Measurements from ENCODE around the gene FKBP5.

DNA sequence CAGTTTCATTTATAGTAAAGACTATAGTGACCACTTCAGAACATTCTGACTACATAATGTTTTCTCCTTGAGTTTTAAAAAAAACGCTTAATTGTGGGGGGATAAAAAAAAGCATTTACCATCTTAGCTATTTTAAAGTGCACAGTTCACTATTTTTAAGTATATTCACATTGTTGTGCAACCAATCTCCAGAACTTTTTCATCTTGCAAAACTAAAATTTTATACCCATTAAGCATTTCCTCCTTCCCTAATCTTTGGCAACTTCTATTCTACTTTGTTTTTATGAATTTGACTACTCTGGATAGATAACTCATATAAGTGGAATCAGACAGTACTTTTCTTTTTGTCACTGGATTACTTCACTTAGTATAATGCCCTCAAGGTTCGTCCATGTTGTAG is 62.3 kb downstream of the FKBP5 start:
- TF ChIP-seq, protein P1, sequence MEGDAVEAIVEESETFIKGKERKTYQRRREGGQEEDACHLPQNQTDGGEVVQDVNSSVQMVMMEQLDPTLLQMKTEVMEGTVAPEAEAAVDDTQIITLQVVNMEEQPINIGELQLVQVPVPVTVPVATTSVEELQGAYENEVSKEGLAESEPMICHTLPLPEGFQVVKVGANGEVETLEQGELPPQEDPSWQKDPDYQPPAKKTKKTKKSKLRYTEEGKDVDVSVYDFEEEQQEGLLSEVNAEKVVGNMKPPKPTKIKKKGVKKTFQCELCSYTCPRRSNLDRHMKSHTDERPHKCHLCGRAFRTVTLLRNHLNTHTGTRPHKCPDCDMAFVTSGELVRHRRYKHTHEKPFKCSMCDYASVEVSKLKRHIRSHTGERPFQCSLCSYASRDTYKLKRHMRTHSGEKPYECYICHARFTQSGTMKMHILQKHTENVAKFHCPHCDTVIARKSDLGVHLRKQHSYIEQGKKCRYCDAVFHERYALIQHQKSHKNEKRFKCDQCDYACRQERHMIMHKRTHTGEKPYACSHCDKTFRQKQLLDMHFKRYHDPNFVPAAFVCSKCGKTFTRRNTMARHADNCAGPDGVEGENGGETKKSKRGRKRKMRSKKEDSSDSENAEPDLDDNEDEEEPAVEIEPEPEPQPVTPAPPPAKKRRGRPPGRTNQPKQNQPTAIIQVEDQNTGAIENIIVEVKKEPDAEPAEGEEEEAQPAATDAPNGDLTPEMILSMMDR (conservative IDR thresholded peaks at IDR 0.05; ENCODE audit: low read depth, low read length), result no peak
- TF ChIP-seq EZH2 (IDR thresholded peaks at IDR 0.05; ENCODE audit: low read length, unreplicated experiment) (no peak), EZH2phosphoT487 (IDR thresholded peaks at IDR 0.05; ENCODE audit: borderline replicate concordance, low read length) (no peak)

Data from PC-3 (cell line).